ENCODE results near the gene TCTN2.

TCTN2 gene

GRCh38 chr12:123686636-123687190 lies 15.8 kb downstream of the TCTN2 start:
- no peak for DNase-seq (ENCODE audit: low spot score)

DNA sequence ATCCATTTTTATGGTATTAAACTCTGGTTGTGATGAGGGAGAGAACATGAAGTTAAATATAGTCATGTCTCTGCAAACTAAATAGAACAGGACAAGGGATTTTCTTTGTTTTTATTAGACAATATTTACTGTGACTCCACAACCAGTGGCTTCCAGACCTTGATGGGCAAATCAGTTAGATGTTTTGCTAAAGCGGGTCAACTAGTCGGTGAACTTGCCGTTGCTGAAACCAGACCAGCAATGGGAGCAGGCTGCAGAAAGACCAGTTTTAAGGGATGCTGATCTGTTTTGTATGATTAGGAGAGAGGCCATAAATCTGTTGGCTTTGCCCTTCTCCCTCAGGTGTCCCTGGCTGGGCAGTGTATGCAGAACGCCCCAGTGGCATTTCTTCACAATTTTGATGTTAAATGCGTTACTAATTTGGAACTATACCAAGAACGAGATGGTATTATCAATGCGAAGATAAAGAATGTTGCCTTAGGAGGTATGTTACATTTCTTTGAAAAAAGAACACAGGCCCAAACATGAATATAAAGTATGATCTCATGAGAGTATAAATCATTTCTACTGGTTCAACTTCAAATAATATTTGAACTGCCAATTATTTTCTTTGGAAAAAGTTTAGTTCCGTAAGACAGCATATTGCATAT lies 19.4 kb downstream of the TCTN2 start:
- no peak for DNase-seq (ENCODE audit: low spot score)

GRCh38 chr12:123696207-123696606 lies 25.3 kb downstream of the TCTN2 start:
- DNase-seq (ENCODE audit: low spot score): no peak

GRCh38 chr12:123696646-123697045 lies 25.7 kb downstream of the TCTN2 start:
- no peak for DNase-seq (ENCODE audit: low spot score)

DNA sequence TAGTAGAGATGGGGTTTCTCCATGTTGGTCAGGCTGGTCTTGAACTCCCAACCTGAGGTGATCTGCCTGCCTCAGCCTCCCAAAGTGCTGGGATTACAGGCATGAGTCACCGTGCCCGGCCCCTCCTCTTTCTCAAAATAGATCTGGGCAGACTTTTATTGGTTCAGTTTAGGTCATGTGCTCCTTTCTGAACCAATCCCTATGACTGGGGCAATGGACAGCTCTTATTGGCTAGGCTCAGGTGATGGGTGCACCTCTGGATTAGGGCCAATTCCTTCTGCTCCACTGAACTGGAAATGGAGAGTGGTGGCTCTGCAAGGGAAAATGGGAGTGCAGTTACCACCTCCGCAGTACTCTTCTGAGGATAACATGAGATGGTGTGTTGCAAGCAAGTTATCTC lies 35.0 kb downstream of the TCTN2 start:
- DNase-seq (ENCODE audit: low spot score): no peak

DNA sequence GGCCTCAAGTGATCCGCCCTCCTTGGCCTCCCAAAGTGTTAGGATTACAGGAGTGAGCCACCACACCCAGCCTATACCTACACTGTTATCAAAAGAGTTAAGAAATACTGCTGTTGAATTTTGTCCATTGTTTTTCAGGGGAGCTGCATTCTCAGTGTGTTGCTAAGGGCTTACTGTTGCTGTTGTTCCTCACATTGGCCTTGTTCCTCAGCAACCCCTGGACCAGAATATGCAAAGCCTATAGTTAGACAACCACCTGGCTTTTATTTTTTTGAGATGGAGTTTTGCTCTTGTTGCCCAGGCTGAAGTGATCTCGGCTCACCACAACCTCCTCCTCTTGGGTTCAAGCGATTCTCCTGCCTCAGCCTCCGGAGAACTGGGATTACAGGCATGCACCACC lies 36.6 kb downstream of the TCTN2 start:
- no peak for DNase-seq (ENCODE audit: low spot score)

GRCh38 chr12:123712780-123713319 lies 41.9 kb downstream of the TCTN2 start:
- DNase-seq (ENCODE audit: low spot score): no peak

GRCh38 chr12:123713398-123713797 lies 42.5 kb downstream of the TCTN2 start:
- no peak for DNase-seq (ENCODE audit: low spot score)

DNA sequence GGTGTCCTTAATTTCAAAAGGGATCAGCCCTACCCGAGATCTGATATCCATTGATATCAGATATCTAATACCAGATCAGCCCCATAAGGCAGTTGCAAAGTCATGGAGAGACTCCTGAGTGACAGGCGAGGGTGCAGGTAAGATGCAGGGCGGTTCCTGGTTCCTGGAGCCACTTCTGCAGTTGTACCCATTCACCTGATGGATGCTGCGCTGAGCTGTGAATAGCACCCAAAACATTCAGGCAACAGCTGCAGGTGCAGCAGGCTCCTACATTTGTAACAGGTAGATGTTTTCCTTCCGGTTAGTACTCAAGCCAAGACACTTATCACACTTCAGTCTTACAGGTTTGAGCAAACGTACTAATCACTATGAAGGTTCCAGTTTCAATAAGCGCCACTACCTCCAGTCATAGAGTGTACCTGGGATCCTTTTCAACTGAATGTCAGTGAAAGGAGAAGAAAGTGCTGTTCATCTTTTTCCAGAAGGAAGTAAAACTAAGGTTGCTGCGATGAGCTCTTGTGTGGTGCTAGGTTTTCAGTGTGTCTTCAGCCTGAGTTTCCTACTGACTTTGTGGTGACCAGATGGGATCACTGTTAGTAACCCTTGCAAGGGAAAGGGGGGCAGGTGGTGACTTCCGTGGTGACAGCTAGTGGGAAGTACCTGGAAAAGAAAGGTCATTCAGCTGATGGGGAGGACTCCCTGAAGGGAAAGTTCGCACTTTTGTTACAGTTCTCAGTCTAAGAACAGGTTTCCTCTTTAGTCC lies 43.1 kb downstream of the TCTN2 start:
- no peak for DNase-seq (ENCODE audit: low spot score)

- DNase-seq (ENCODE audit: low spot score): no peak
These were observed 44.3 kb downstream of the TCTN2 start for GRCh38 chr12:123715195-123715594.

DNA sequence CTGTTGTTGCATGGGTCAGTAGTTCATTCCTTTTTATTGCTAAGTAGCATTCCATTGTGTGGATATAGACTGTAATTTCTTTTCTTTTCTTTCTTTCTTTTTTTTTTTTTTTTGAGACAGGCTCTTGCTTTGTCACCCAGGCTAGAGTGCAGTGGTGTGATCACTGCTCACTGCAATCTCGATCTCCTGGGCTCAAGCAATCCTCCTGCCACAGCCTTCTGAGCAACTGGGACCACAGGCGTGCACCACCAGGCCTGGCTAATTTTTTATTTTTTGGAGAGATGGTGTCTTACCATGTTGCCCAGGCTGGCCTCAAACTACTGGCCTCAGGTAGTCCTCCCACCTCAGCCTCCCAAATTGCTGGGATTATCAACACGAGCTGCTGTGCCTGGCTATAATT lies 46.4 kb downstream of the TCTN2 start:
- DNase-seq (ENCODE audit: low spot score): no peak

GRCh38 chr12:123720141-123720814 lies 49.4 kb downstream of the TCTN2 start:
- DNase-seq (ENCODE audit: low spot score): no peak

GRCh38 chr12:123721245-123721644 lies 50.3 kb downstream of the TCTN2 start:
- DNase-seq (ENCODE audit: low spot score): no peak

GRCh38 chr12:123723011-123723410 lies 52.1 kb downstream of the TCTN2 start:
- no peak for DNase-seq (ENCODE audit: low spot score)

DNA sequence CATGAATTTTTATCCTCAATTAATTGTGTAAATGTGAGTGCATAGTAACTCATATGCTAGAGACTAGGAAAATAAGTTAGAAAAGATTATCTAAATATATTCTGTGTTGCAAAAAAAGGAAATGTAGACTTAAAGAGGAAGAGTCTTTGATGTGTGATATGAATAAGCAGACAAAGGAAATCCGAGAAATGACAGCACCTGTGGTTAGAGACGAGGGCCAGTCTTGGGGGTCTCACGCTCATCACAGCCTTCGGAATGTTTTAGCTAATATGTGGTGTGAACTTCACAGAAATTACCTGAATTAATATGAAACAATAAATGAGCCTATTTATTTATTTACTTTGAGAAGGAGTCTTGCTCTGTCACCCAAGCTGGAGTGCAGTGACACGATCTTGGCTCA lies 52.9 kb downstream of the TCTN2 start:
- DNase-seq (ENCODE audit: low spot score): no peak

GRCh38 chr12:123726244-123726643 lies 55.3 kb downstream of the TCTN2 start:
- no peak for DNase-seq (ENCODE audit: low spot score)

DNA sequence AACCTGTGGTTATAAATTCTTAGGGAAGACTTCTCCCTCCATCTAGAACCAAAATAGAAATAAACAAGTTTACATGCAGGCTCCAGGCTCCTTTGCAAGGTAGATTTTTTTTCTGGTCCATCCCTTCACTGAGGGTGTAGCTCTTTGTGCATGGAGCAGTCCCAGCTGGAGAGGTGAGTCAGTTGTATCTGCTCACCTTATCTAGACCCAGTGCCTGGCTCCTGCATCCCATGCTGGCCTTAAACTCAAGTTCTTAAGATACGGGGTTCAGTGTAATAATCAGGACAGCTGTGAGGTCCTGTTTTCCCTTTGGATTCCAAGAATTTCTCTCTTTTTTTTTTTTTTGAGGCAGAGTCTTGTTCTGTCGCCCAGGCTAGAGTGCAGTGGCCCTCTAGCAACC lies 56.0 kb downstream of the TCTN2 start:
- DNase-seq (ENCODE audit: low spot score): no peak

DNA sequence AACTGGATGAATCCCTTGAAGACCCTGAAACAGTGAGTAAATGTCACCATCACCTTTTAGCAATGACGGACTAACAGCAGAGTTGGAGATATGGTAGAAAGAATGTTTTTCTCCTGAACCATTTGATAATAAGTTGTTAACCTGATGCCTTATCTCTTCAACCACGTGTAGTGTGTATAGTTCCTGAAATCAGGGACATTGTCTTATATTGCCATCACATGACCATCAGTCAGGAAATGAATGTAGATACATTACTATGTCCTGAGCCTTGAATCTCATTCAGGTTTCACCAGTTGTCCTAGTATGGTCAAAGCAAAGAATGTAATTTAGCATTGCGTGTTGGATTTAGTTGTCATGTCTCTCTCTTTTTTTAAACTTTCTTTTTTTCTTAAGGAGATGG lies 57.0 kb downstream of the TCTN2 start:
- no peak for DNase-seq (ENCODE audit: low spot score)

DNA sequence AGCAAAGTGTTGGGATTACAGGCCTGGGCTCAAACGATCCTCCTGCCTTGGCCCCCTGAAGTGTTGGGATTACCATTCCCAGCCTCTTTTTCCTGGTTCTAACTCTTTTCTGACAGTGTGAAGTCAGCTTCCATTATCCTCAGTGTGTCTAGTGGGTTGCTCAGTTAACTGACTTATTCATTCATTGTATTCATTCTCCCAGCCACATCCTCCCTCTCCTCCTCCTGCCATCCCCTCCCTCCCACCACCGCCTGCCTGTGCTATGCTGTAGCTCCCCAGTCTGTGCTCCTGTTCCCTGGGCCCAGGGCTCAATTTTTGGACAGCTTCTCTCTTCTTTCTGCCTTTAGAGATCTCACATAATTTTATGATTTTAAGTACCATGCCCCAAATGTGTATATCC lies 60.7 kb downstream of the TCTN2 start:
- no peak for DNase-seq (ENCODE audit: low spot score)

- DNase-seq (ENCODE audit: low spot score): no peak
These were observed 61.3 kb downstream of the TCTN2 start for GRCh38 chr12:123732251-123732650.

GRCh38 chr12:123733229-123733628 lies 62.3 kb downstream of the TCTN2 start:
- DNase-seq (ENCODE audit: low spot score): no peak

- DNase-seq (ENCODE audit: low spot score): no peak
These were observed 63.4 kb downstream of the TCTN2 start for GRCh38 chr12:123734268-123734667.

Data from CD4-positive, alpha-beta T cell treated with Interleukin-6 at 100 ng/mL for 8 hours (primary cell).